ENCODE results near the gene ZMIZ1.
A peak's percentile ranks its signal among the peaks of the same experiment; 100 is the strongest.

The ZMIZ1 gene

DNA sequence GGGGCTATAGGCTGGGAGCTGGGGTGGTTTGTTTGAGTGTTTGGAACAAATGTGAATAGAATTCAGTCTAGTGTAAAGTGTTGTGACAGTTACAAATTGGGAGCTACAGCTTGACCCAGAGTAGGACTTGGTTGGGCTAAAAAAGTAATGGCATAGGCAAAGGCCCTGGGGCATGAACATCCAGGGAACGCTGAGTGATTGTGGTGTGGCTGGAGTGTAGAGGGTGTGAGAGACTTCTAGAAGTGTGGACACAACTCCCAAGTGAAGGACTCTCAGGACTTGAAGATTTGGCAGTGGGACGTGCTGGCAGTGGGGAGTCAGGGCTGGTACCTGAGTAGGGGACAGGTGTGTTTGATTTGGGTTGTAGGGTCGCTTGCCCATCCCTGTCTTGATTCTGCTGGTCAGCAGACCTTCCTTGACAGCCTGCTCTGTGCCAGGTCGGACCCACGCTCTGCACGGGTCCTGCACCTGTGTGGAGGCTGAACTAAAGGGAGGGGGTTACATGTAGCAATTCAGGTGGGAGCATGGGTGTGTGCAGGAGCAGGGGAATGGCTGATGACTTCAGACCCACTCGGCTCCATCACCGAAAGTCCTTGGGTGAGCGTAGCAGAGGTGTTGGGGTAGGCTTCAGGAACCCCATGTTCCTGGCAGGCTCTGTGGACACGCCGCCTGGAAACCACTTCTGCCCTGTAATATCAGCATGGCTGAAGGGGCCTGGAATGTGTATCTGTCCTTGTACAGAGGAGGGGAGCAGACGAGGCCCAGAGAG lies 43.3 kb downstream of the ZMIZ1 start:
- DNase-seq (ENCODE audit: extremely low spot score, insufficient read length, low read depth) (no peak), FAIRE-seq (no peak)

- FAIRE-seq = no peak
These were observed 44.2 kb downstream of the ZMIZ1 start for GRCh38 chr10:79112881-79113431.

GRCh38 chr10:79113827-79114226 lies 45.1 kb downstream of the ZMIZ1 start:
- DNase-seq (ENCODE audit: extremely low spot score, insufficient read length, low read depth) (no peak), FAIRE-seq (no peak)

More at GRCh38 chr10:79112881-79113431, 44.2 kb downstream of the ZMIZ1 start:
- no peak for DNase-seq (ENCODE audit: extremely low spot score, insufficient read length, low read depth)

DNA sequence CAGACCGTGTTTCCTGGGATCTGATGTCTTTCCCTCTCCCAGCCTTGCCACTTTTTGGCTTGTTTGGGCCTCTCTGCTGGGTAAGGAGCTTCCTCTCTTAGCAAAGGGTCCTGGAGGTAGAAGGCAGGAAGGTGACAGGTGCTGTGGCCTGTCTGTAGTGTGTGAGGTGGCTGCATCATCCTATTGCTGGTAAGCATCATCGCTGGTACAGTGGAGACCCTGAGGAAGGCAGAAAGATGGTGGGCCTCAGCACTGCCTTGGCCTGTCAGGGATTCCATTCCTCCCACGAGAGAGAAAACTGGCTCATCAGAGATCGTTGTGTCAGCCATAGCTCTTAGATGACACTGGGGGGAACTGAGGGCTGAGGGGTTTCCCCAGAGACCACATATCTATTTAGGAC lies 46.5 kb downstream of the ZMIZ1 start:
- no peak for DNase-seq (ENCODE audit: extremely low spot score, insufficient read length, low read depth)
- no peak for FAIRE-seq

DNA sequence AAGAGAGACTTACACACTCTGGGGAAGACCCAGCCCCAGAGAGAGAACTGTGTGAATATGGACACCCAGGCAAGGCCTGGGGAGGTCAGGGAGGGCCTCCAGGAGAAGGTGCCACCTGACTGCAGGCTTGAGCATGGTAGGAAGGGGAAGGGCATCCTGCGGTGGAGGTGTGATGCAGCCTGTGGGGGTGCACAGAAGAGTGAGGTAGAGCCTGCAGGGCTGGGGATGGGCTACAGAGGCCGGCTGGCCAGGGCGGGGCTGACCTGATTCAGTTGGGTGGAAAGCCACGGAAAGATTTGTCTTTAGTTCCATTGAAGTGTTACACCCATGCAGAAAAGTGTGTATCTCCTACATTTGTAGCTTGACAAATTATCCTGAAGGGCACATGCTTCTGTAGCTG lies 47.6 kb downstream of the ZMIZ1 start:
- no peak for FAIRE-seq
- no peak for DNase-seq (ENCODE audit: extremely low spot score, insufficient read length, low read depth)

GRCh38 chr10:79116801-79117723 lies 48.3 kb downstream of the ZMIZ1 start:
- FAIRE-seq (peak; percentile 91), DNase-seq (ENCODE audit: extremely low spot score, insufficient read length, low read depth) (peak; percentile 53)

- FAIRE-seq (no peak), DNase-seq (ENCODE audit: extremely low spot score, insufficient read length, low read depth) (no peak)
These were observed 49.8 kb downstream of the ZMIZ1 start for GRCh38 chr10:79118286-79119202.

DNA sequence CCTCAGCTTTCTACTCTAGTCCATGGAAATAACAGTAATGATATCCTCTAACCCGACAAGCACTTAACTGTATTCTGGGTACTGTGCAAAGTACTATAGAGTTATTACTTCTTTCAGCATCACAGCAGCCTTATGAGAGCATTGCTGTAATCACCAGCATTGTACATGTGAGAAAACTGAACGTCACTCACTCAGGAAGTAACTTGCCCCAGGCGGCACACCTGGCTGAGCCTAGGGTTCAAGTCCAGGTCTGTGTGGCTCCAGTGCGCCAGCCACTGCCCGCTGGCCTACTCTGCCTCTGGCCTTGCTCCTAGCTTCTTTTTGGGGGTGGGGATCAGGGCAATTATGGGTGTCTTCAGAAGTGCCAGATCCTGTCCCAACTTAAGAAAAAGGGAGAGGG lies 50.5 kb downstream of the ZMIZ1 start:
- DNase-seq (ENCODE audit: extremely low spot score, insufficient read length, low read depth) (no peak), FAIRE-seq (no peak)

GRCh38 chr10:79123547-79123963 lies 54.8 kb downstream of the ZMIZ1 start:
- no peak for FAIRE-seq
- DNase-seq (ENCODE audit: extremely low spot score, insufficient read length, low read depth) = no peak

DNA sequence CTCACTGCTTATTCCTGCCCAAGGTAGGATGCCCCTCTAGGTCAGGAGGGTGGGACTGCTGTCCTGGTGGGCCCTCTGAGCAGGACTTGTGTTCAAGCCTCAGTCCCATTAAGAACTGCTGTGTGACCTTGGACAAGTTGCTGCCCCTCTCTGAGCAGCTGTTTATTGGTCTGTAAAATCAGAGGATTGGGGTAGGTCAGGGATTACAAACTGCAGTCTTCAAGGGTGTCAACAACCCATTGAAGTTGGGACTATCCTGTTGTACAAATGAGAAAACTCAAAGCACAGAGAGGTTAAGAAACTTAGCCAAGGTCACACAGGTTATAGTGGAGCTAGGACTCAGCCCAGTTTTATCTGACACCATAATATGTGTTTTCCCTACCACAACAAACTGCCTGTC lies 55.3 kb downstream of the ZMIZ1 start:
- DNase-seq (ENCODE audit: extremely low spot score, insufficient read length, low read depth) = no peak
- FAIRE-seq = no peak

DNA sequence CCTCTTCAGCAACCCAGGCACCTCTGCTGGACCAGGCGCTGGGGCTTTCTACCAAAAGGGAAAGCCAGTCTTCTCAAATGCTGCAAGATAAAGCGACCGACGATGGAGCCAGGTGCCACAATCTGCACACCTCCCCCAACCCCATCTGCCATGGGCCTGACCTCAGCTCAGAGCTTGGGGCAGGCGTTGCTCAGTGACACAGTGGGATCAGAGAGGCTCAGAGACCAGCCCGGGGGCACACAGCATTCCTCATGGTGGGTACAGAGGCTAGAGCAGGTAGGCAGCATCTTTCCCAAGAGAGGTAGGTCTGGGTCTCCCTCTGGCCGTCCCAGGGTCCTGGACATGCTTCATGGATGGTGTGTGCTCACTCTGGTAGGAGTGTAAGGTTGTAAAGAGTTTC lies 56.3 kb downstream of the ZMIZ1 start:
- no peak for FAIRE-seq
- no peak for DNase-seq (ENCODE audit: extremely low spot score, insufficient read length, low read depth)

- DNase-seq (ENCODE audit: extremely low spot score, insufficient read length, low read depth) = no peak
- no peak for FAIRE-seq
These were observed 57.8 kb downstream of the ZMIZ1 start for GRCh38 chr10:79126351-79127080.

DNA sequence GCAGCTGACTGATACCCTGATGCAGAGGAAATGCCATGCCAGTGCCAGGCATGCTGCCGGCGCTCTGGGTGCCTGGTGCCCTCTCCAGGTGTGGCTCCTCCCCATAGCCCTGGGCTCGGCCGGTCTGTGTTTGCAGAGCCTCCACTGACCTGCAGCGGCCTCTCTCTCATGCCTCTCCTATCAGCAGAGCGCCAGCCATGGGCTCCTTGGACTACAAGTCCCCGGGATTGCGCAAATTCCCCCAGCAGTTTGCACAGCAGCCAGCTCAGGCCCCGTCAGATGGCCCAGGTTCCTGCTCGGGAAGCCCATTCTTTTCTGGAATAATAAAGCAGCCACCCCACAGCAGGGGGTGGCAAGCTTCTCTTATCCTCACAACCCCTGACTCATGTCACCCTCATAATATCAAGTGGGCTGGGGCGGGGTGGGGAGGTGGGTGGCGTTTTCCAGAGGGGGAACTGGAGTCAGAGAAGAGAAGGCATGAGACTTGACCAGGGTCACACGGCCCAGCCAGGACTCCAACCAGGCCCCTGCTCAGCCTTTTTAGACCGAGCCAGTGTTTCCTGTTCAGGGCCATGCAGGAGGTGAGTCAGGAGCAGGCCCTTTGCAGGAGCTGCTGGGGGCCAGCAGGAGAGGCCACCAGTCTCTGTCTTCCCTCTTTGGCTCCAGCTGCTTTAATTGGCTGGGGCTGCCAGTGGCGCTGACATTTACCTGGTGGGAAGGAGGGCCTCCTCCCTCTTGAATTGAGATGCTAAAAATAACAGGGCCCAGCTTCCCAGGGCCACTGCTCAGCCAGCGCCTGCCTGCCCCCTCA lies 58.6 kb downstream of the ZMIZ1 start:
- no peak for FAIRE-seq
- no peak for DNase-seq (ENCODE audit: extremely low spot score, insufficient read length, low read depth)

DNA sequence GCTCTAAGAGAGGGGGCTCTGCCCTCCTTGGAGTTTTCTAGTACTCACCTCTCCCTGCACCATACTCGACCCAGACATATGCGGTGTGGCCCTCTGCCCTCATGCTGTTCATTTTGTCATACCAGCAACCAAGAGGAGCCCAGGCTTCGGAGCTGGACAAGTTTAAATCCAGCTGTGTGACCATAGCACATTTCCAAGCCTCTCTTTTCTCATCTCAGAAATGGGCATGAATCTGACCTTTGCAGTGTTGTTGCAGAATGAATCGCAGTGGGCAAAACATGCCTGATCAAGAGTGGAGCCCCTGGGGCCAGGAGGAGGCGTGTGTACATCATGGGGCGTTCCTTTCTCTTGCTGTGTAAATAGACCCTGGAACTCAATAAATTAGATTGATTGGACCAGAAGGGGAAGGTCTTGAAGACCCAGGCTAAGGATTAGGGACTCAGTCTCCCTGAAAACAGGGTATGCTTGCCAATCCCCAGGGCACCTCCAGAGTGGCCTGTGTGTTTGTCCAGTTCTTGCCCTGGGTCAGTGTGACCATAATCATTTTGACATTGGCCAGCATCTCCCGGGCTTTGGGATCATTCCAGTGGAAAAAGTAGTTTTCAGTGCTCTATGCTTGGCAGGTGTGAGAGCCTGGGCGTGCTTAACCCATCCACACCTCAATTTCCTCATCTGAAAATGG lies 59.6 kb downstream of the ZMIZ1 start:
- no peak for DNase-seq (ENCODE audit: extremely low spot score, insufficient read length, low read depth)
- FAIRE-seq = no peak

- DNase-seq (ENCODE audit: extremely low spot score, insufficient read length, low read depth) (no peak), FAIRE-seq (no peak)
These were observed 60.1 kb downstream of the ZMIZ1 start for GRCh38 chr10:79128923-79129305.

DNA sequence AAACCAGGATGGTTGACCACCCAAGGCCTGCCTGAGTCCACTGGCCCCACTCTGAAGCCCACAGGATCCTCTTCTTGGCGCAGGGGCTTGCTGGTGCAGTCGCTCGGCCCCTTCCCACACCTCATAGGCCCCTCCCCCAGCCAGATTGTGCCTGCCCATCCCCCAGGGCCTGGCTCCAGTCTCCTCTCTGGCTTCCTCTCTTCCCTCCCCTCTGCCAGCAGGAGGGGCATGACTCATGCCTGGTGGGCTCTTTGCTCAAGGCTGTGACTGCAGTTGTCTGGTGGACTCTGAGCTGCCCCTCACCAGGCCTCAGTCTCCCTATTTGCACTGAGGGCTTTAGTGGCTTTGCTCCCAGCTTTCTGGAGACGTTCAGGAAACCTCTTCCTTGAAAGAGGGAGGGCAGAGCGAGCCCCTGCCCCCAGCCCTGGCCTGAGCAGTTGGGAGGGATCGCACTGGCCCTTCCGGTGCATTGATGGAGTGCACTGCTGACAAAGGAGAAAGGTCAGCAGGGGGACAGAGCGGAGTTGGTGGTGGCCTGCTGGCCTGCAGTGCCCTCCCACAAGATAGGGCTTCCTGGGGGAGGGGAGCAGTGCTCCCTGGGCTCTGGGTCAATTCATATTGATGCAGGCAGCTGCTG lies 60.7 kb downstream of the ZMIZ1 start:
- FAIRE-seq = no peak
- DNase-seq (ENCODE audit: extremely low spot score, insufficient read length, low read depth) = no peak

- DNase-seq (ENCODE audit: extremely low spot score, insufficient read length, low read depth) (no peak), FAIRE-seq (no peak)
These were observed 61.5 kb downstream of the ZMIZ1 start for GRCh38 chr10:79130255-79130654.
